Neural cell (in vitro differentiated cells): ENCODE data around the gene RAB7B. TPM values are rescaled to one million over a fixed set of nuclear protein-coding genes. Genes with fewer than 3 reads are reported as not detected.

Source experiments
- H2AFZ ChIP-seq: fragments of 200-600, 300-800 bp; sonication (generic), shearing (Covaris generic); 2 replicates; pipeline ENCODE4 v1.6.0; 2014; ENCODE audit warnings: low read depth, mild to moderate bottlenecking, antibody characterized with exemption, low read length, moderate library complexity
- H3F3A ChIP-seq: fragments of 200-600 bp; shearing (Covaris generic); 2 replicates; pipeline ENCODE4 v1.6.1; 2016; ENCODE audit warnings: mild to moderate bottlenecking, moderate library complexity, mixed read lengths, antibody characterized with exemption, low read length; ENCODE audit not compliant: insufficient read depth, poor library complexity, severe bottlenecking
- H3K27ac ChIP-seq: fragments of 200-600, 300-800 bp; sonication (generic), shearing (Covaris generic); 2 replicates; pipeline ENCODE4 v1.5.1; 2014; ENCODE audit warnings: mild to moderate bottlenecking, low read length, moderate library complexity
- H3K27me3 ChIP-seq: fragments of 300-800, 200-600 bp; sonication (generic), shearing (Covaris generic); 2 replicates; pipeline ENCODE4 v1.6.0; 2014; ENCODE audit warnings: mild to moderate bottlenecking, low read depth, low read length, moderate library complexity; ENCODE audit not compliant: insufficient read depth
- H3K36me3 ChIP-seq: fragments of 300-800, 200-600 bp; sonication (generic), shearing (Covaris generic); 2 replicates; pipeline ENCODE4 v1.5.1; 2014; ENCODE audit warnings: mild to moderate bottlenecking, antibody characterized with exemption, low read length, moderate library complexity; ENCODE audit not compliant: insufficient read depth
- H3K4me2 ChIP-seq: fragments of 300-800, 200-600 bp; sonication (generic), shearing (Covaris generic); 2 replicates; pipeline ENCODE4 v1.6.0; 2014; ENCODE audit warnings: mild to moderate bottlenecking, low read length
- H3K4me3 ChIP-seq: fragments of 300-800, 200-600 bp; sonication (generic), shearing (Covaris generic); 2 replicates; pipeline ENCODE4 v1.5.1; 2014; ENCODE audit warnings: mild to moderate bottlenecking, low read length, moderate library complexity
- H3K79me2 ChIP-seq: fragments of 200-600 bp; shearing (Covaris generic); replicated peaks from 2 replicates; pipeline ENCODE4 v1.6.0; 2014; ENCODE audit warnings: mild to moderate bottlenecking, low read length, moderate library complexity; ENCODE audit not compliant: insufficient read depth
- H3K9ac ChIP-seq: fragments of 300-800, 200-600 bp; sonication (generic), shearing (Covaris generic); 2 replicates; pipeline ENCODE4 v1.6.1; 2016; ENCODE audit warnings: mild to moderate bottlenecking, low read length, mixed read lengths
- H3K9me2 ChIP-seq: fragments of 200-600 bp; shearing (Covaris generic); 2 replicates; pipeline ENCODE4 v1.6.1; 2016; ENCODE audit warnings: mild to moderate bottlenecking, low read length, mixed read lengths; ENCODE audit not compliant: insufficient read depth
- H3K9me3 ChIP-seq: fragments of 200-600, 300-800 bp; sonication (generic), shearing (Covaris generic); 2 replicates; pipeline ENCODE4 v1.6.1; 2016; ENCODE audit warnings: mild to moderate bottlenecking, mixed run types, low read length, moderate library complexity, mixed read lengths
- H4K20me1 ChIP-seq: fragments of 200-600 bp; shearing (Covaris generic); 2 replicates; pipeline ENCODE4 v1.6.1; 2016; ENCODE audit warnings: mild to moderate bottlenecking, mixed run types; ENCODE audit not compliant: insufficient read depth
- CTCF ChIP-seq: fragments of 450-650 bp; IDR thresholded peaks from 2 replicates; pipeline ENCODE4 v1.5.1; 2014; ENCODE audit warnings: antibody characterized with exemption, mild to moderate bottlenecking, moderate library complexity; ENCODE audit not compliant: poor library complexity, severe bottlenecking
- EP300 ChIP-seq: fragments of 450-650 bp; conservative IDR thresholded peaks from 2 replicates; pipeline ENCODE4 v1.6.1; 2014; ENCODE audit warnings: antibody characterized with exemption, mild to moderate bottlenecking, moderate library complexity; ENCODE audit not compliant: poor library complexity, severe bottlenecking
- EZH2 ChIP-seq: fragments of 200-600, 300-800 bp; shearing (Covaris generic), sonication (generic); IDR thresholded peaks from 2 replicates; pipeline ENCODE4 v1.6.1; 2014; ENCODE audit warnings: antibody characterized with exemption, low read length, borderline replicate concordance, mild to moderate bottlenecking; ENCODE audit not compliant: insufficient read depth, poor library complexity, severe bottlenecking
- MXI1 ChIP-seq: fragments of 450-650 bp; conservative IDR thresholded peaks from 2 replicates; pipeline ENCODE4 v1.6.1; 2014; ENCODE audit warnings: antibody characterized with exemption, mild to moderate bottlenecking; ENCODE audit not compliant: poor library complexity, severe bottlenecking
- POLR2AphosphoS5 ChIP-seq: IDR thresholded peaks from 2 replicates; pipeline ENCODE4 v1.6.1; 2012
- RAD21 ChIP-seq: fragments of 450-650 bp; conservative IDR thresholded peaks from 2 replicates; pipeline ENCODE4 v1.6.1; 2014; ENCODE audit warnings: antibody characterized with exemption, mild to moderate bottlenecking, moderate library complexity
- REST ChIP-seq: IDR thresholded peaks from 2 replicates; pipeline ENCODE4 v1.6.1; 2012; ENCODE audit warnings: borderline replicate concordance
- SMC3 ChIP-seq: fragments of 450-650 bp; conservative IDR thresholded peaks from 2 replicates; pipeline ENCODE4 v1.6.1; 2014; ENCODE audit warnings: antibody characterized with exemption, mild to moderate bottlenecking, moderate library complexity; ENCODE audit not compliant: poor library complexity
- TAF1 ChIP-seq: IDR thresholded peaks from 2 replicates; pipeline ENCODE4 v1.6.1; 2012; ENCODE audit warnings: low read depth
- polyA plus RNA-seq: library from polyadenylated mRNA; depleted of rRNA; stranded (reverse); fragments of >200 nt; gene quantifications from 2 replicates; pipeline ENCODE4 v1.2.3, GENCODE V29; 2014

The RAB7B gene
- polyA plus RNA-seq, 1 donor from 2014 or later = not detected

GRCh38 chr1:205976036-205976435 lies 27.2 kb downstream of the RAB7B start:
- no peak overlapping the region for H3K9ac ChIP-seq
- H3K9me2 ChIP-seq = no peaks in the 10 kb centered on the region
- no peaks in the 10 kb centered on the region for H3K79me2 ChIP-seq
- no peak overlapping the region for H3K27ac ChIP-seq
- H3K4me2 ChIP-seq = no peak overlapping the region
- no peak overlapping the region for H3K4me3 ChIP-seq
- H3K27me3 ChIP-seq = no peaks in the 10 kb centered on the region
- H3K9me3 ChIP-seq = no peaks in the 10 kb centered on the region
- H4K20me1 ChIP-seq = no peaks in the 10 kb centered on the region
- H3K36me3 ChIP-seq = no peaks in the 10 kb centered on the region
- H3F3A ChIP-seq = no peaks in the 10 kb centered on the region
- no peak for TF ChIP-seq TAF1
- no peak for TF ChIP-seq RAD21
- no peak for TF ChIP-seq CTCF
- no peak for TF ChIP-seq REST
- no peak for TF ChIP-seq POLR2AphosphoS5
- TF ChIP-seq SMC3 = no peak
- TF ChIP-seq MXI1 = no peak
- TF ChIP-seq EZH2 = no peak
- TF ChIP-seq EP300 = no peak
- H2AFZ ChIP-seq = no peak overlapping the region

- no peak overlapping the region for H3K4me3 ChIP-seq
- no peaks in the 10 kb centered on the region for H3K9me3 ChIP-seq
- H3K79me2 ChIP-seq = no peaks in the 10 kb centered on the region
- TF ChIP-seq CTCF (no peak), EZH2 (no peak), RAD21 (no peak), POLR2AphosphoS5 (no peak), TAF1 (no peak), SMC3 (no peak)
- H4K20me1 ChIP-seq = no peaks in the 10 kb centered on the region
- H3K9me2 ChIP-seq = no peaks in the 10 kb centered on the region
- no peak overlapping the region for H3K27ac ChIP-seq
- H3F3A ChIP-seq = no peaks in the 10 kb centered on the region
- no peaks in the 10 kb centered on the region for H3K27me3 ChIP-seq
- no peak overlapping the region for H2AFZ ChIP-seq
- no peaks in the 10 kb centered on the region for H3K36me3 ChIP-seq
- no peak overlapping the region for H3K9ac ChIP-seq
- H3K4me2 ChIP-seq = no peak overlapping the region
Measured at GRCh38 chr1:205975387-205975998, 27.7 kb downstream of the RAB7B start.
